Karpas-422 (cell line): ENCODE data around the gene NECTIN1. TPM values are rescaled to one million over a fixed set of nuclear protein-coding genes. Genes with fewer than 3 reads are reported as not detected.

ENCODE experiments used
- DNase-seq: peaks from one replicate; pipeline ENCODE4 v3.0.0-alpha.2; 2015
- H2AFZ ChIP-seq: fragments of 200-600 bp; sonication (generic); 2 replicates; pipeline ENCODE4 v1.6.1; 2014; ENCODE audit warnings: antibody characterized with exemption, low read length, mixed read lengths
- H3K27ac ChIP-seq: fragments of 200-600 bp; sonication (generic); 2 replicates; pipeline ENCODE4 v1.5.1; 2014; ENCODE audit warnings: mild to moderate bottlenecking, low read length, moderate library complexity
- H3K27me3 ChIP-seq: fragments of 200-600 bp; sonication (generic); 2 replicates; pipeline ENCODE4 v1.6.1; 2014; ENCODE audit warnings: low read length, mixed read lengths
- H3K36me3 ChIP-seq: fragments of 200-600 bp; sonication (generic); 2 replicates; pipeline ENCODE4 v1.6.1; 2014; ENCODE audit warnings: low read length, mixed read lengths; ENCODE audit not compliant: insufficient read depth
- H3K4me1 ChIP-seq: fragments of 200-600 bp; sonication (generic); 2 replicates; pipeline ENCODE4 v1.6.1; 2014; ENCODE audit warnings: mild to moderate bottlenecking, low read length, mixed read lengths
- H3K4me2 ChIP-seq: fragments of 200-600 bp; sonication (generic); 2 replicates; pipeline ENCODE4 v1.6.1; 2014; ENCODE audit warnings: low read length, low read depth, mild to moderate bottlenecking; ENCODE audit not compliant: poor library complexity, severe bottlenecking
- H3K4me3 ChIP-seq: fragments of 200-600 bp; sonication (generic); 2 replicates; pipeline ENCODE4 v1.5.1; 2014; ENCODE audit warnings: mild to moderate bottlenecking, antibody characterized with exemption, low read length, mixed read lengths
- H3K79me2 ChIP-seq: fragments of 200-600 bp; sonication (generic); 2 replicates; pipeline ENCODE4 v1.6.1; 2014; ENCODE audit warnings: mild to moderate bottlenecking, low read length, mixed read lengths
- H3K9ac ChIP-seq: fragments of 200-600 bp; sonication (generic); 2 replicates; pipeline ENCODE4 v1.6.0; 2014; ENCODE audit warnings: low read length
- H3K9me2 ChIP-seq: fragments of 200-600 bp; sonication (generic), shearing (Covaris generic); replicated peaks from 2 replicates; pipeline ENCODE4 v1.6.0; 2014; ENCODE audit warnings: mild to moderate bottlenecking, low read length, moderate library complexity; ENCODE audit not compliant: insufficient read depth
- H3K9me3 ChIP-seq: fragments of 300-700, 200-600 bp; sonication (generic); 2 replicates; pipeline ENCODE4 v1.6.1; 2014; ENCODE audit warnings: low read length, mixed read lengths
- H4K20me1 ChIP-seq: fragments of 200-600 bp; sonication (generic); 2 replicates; pipeline ENCODE4 v1.6.1; 2014; ENCODE audit warnings: mild to moderate bottlenecking, antibody characterized with exemption, low read length, low read depth; ENCODE audit not compliant: insufficient read depth
- total RNA-seq: library from RNA; depleted of rRNA; stranded (reverse); fragments of >200 nt; shearing (Covaris generic); gene quantifications from 2 replicates; pipeline ENCODE4 v1.2.3, GENCODE V29; 2014; ENCODE audit warnings: low replicate concordance

The NECTIN1 gene
- total RNA-seq, 1 experiment from 2014 or later = not detected

DNA sequence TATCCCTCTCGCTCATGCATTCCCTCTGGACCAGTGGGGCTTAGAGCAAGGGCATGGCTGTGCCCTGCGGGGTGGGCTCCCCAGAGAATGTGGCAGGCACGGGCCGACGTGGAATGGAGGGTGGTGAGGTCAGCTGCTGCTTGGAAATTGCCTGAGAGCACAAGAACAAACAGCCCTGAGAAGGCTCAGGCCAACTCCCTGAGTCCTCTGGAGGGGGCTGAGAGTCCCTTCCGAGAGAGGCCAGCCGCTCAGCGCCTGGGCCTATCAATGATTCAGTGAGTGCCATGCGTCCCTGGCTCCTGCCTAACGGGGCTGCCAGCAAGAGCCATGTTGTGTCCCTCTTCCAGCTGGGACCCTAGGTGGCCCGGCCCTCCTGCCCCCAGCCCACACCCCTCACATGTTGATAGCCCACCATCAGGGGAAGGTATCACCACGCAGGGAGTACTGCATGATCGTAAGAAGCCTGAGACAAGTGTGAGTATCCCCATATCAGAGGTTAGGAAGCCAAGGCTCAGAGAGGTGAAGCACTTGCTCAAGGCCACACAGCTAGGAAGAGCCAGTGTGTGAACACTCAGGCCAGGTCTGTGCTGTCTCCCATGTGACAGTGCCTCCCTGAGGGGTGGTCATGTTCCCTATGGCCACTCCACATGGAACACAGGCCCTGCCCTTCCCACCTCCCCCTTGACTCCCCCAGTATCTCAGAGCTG lies 55.8 kb downstream of the NECTIN1 start:
- Histone ChIP-seq H4K20me1 (no peaks in the 10 kb centered on the region), H3K9me3 (no peaks in the 10 kb centered on the region), H3K9ac (no peak overlapping the region), H3K27ac (no peak overlapping the region), H3K4me2 (peak overlapping the region; percentile 35), H3K79me2 (no peaks in the 10 kb centered on the region), H2AFZ (no peak overlapping the region), H3K4me1 (peaks cover 16% of the 10 kb centered on the region), H3K4me3 (peak overlapping the region; percentile 22; the same call in 1 of the 2 replicates), H3K9me2 (no peaks in the 10 kb centered on the region), H3K36me3 (no peaks in the 10 kb centered on the region), H3K27me3 (no peaks in the 10 kb centered on the region)
- DNase-seq = no peak

DNA sequence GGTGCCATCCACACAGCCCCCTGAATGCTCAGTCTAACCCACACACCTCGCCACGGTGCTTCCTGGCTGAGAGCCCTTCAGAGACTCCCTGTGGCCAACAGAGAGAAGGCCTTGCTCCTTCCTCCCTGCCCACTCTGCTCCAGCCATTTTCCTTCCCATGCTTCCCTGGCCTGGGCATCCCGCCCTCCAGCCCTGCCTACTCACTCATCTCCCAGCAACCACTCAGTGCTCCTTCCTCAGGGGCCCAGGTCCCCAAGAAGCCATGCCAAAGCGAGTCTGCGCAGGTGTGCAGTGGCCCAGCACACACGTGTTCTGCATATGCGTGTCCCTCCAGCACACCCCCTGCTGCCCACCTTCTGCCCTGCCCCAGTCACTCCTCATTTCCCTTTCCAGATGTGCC lies 56.4 kb downstream of the NECTIN1 start:
- no peaks in the 10 kb centered on the region for H3K79me2 ChIP-seq
- no peaks in the 10 kb centered on the region for H3K9me2 ChIP-seq
- no peak overlapping the region for H2AFZ ChIP-seq
- H3K4me3 ChIP-seq = no peak overlapping the region
- H3K27me3 ChIP-seq = no peaks in the 10 kb centered on the region
- no peak overlapping the region for H3K4me2 ChIP-seq
- no peaks in the 10 kb centered on the region for H3K36me3 ChIP-seq
- no peaks in the 10 kb centered on the region for H4K20me1 ChIP-seq
- H3K9me3 ChIP-seq = no peaks in the 10 kb centered on the region
- DNase-seq = no peak
- H3K9ac ChIP-seq = no peak overlapping the region
- no peak overlapping the region for H3K27ac ChIP-seq
- H3K4me1 ChIP-seq = peaks cover 16% of the 10 kb centered on the region

DNA sequence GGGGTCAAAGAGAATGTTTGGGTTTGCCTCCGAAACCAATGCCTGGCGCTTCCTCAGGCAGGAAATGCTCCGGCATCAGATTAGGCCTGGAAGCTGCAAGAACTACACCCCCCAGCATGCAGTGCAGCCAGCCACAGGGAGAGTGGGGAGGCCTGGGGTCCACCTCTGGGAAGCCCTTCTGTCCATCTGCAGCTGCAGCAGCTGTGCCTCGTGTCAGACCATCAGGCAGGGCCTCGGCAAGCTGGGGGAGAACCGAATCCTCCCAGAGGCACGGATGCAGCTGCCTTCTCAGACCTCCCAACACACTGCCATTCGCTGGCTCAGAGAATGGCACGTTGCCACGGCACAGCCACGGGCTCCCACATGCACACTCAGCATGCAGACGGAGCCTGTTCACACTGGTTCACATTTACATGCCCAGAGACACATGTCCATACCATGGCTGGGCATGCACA lies 57.4 kb downstream of the NECTIN1 start:
- H3K4me3 ChIP-seq = no peak overlapping the region

DNA sequence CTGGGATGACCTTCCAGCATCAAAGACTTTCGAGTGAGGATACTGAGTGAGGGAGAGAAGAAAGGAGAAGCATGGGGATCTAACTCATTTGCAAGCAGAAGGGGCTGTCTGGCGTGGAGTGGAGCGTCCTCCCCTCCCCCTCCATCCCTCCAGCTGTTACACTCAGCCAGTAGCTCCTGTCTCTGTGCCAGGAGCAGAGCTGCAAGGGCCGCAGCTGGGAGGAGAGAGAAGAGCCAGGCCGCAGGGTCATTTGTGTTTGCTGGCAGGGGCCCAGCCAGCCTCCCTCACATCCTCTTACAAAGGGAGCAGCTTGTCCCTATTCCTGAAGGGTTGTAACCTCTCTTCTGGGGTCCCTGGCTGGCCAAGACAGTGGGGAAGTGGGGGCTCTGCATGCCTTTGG lies 57.9 kb downstream of the NECTIN1 start:
- H3K4me3 ChIP-seq = no peak overlapping the region
- DNase-seq = no peak
- H3K79me2 ChIP-seq = no peaks in the 10 kb centered on the region
- H3K4me2 ChIP-seq = no peak overlapping the region
- H2AFZ ChIP-seq = no peak overlapping the region
- no peaks in the 10 kb centered on the region for H4K20me1 ChIP-seq
- H3K36me3 ChIP-seq = no peaks in the 10 kb centered on the region
- no peaks in the 10 kb centered on the region for H3K27me3 ChIP-seq
- no peak overlapping the region for H3K27ac ChIP-seq
- peaks cover 16% of the 10 kb centered on the region for H3K4me1 ChIP-seq
- no peaks in the 10 kb centered on the region for H3K9me2 ChIP-seq
- H3K9ac ChIP-seq = no peak overlapping the region
- no peaks in the 10 kb centered on the region for H3K9me3 ChIP-seq

More for the DNA sequence above, 57.4 kb downstream of the NECTIN1 start:
- Histone ChIP-seq H2AFZ (no peak overlapping the region), H3K27me3 (no peaks in the 10 kb centered on the region), H3K9me3 (no peaks in the 10 kb centered on the region), H3K36me3 (no peaks in the 10 kb centered on the region), H3K27ac (no peak overlapping the region), H3K79me2 (no peaks in the 10 kb centered on the region), H3K4me2 (no peak overlapping the region), H3K9me2 (no peaks in the 10 kb centered on the region), H3K9ac (no peak overlapping the region), H3K4me1 (peaks cover 16% of the 10 kb centered on the region), H4K20me1 (no peaks in the 10 kb centered on the region)
- DNase-seq = no peak

DNA sequence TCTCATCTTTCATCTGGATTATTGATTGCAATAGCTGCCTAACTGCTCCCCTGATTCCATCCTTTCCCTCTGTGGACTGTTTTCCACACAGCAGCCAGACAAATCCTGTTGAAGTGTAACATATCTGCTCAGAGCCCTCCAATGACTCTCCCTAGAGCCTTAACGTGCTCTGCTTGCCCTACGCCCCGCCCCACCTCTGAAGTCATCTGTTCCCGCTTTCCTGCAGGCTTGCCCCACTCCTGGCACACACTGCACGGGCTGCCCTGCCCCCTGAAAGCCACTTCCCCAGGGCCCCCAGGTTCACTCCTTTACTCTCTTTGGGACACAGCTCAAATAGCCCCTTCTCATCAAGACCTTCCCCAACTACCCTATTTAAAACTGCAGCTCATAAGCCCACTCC lies 59.5 kb downstream of the NECTIN1 start:
- H3K9ac ChIP-seq = no peak overlapping the region
- peaks cover 14% of the 10 kb centered on the region for H3K4me1 ChIP-seq
- no peaks in the 10 kb centered on the region for H3K9me3 ChIP-seq
- H3K4me3 ChIP-seq = no peak overlapping the region
- H3K36me3 ChIP-seq = no peaks in the 10 kb centered on the region
- no peaks in the 10 kb centered on the region for H4K20me1 ChIP-seq
- no peaks in the 10 kb centered on the region for H3K9me2 ChIP-seq
- no peaks in the 10 kb centered on the region for H3K79me2 ChIP-seq
- no peak overlapping the region for H2AFZ ChIP-seq
- H3K4me2 ChIP-seq = no peak overlapping the region
- DNase-seq = no peak
- H3K27me3 ChIP-seq = no peaks in the 10 kb centered on the region
- no peak overlapping the region for H3K27ac ChIP-seq

DNA sequence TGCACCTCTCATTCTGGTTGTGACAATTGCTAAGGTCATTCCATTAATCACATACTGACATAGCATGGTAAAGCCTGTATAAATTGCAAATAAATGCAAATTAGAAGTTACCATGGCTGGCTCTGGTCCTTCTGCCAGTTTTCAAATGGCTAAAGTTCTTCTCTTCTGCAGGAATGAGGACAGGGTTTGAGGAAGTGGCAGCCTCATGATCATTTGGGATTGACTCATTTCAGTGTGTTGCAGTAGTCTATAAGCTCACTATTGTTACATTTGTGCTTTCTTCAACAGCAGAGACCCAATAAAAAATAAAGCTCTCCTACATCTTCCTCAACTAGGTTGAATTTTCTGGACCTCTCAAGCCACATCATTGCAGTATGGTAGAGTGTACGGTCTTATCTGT lies 60.3 kb downstream of the NECTIN1 start:
- Histone ChIP-seq H3K79me2 (no peaks in the 10 kb centered on the region), H3K9me2 (no peaks in the 10 kb centered on the region), H4K20me1 (no peaks in the 10 kb centered on the region), H3K4me2 (no peak overlapping the region), H3K4me1 (peaks cover 6% of the 10 kb centered on the region), H2AFZ (no peak overlapping the region), H3K27me3 (no peaks in the 10 kb centered on the region), H3K4me3 (no peak overlapping the region), H3K9ac (no peak overlapping the region), H3K9me3 (no peaks in the 10 kb centered on the region), H3K27ac (no peak overlapping the region), H3K36me3 (no peaks in the 10 kb centered on the region)
- no peak for DNase-seq

DNA sequence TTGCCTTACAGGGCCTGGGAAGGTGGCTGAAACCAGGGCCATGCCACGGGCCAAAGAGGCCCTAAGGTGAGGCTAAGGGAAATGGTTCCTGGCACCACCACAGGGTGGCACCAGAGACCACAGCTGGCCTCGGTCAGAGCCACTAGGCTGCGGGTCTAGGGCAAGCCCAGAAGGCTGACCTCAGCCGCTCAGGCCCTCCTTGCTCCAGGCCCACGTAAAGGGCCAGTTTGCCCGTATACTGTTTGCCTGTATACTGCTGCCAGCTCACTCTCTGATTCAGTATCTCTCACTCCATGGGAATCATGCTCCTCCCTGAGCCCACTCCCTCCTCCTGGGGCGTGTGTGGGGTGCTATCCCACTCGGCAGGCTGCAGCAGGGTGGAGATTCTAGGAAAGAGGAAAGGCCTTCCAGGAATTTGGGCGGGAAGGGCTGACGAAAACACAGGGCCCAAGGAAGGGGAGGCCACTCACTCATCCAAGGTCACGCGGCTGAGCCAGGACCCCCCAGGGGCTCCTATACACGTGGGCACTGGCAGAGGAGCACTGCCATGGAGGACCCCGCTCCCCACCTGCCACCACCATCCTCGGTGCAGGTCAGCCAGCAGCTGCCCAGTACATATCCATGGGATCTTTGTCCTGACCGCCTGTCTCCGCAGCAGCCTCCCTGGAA lies 62.4 kb downstream of the NECTIN1 start:
- Histone ChIP-seq H3K27ac (no peak overlapping the region), H3K4me1 (no peaks in the 10 kb centered on the region), H2AFZ (no peak overlapping the region), H3K4me2 (no peak overlapping the region), H3K27me3 (no peaks in the 10 kb centered on the region), H3K36me3 (no peaks in the 10 kb centered on the region), H3K9ac (no peak overlapping the region), H3K79me2 (no peaks in the 10 kb centered on the region), H3K9me3 (no peaks in the 10 kb centered on the region), H3K9me2 (no peaks in the 10 kb centered on the region), H3K4me3 (no peak overlapping the region), H4K20me1 (no peaks in the 10 kb centered on the region)
- peak; percentile 74 for DNase-seq

DNA sequence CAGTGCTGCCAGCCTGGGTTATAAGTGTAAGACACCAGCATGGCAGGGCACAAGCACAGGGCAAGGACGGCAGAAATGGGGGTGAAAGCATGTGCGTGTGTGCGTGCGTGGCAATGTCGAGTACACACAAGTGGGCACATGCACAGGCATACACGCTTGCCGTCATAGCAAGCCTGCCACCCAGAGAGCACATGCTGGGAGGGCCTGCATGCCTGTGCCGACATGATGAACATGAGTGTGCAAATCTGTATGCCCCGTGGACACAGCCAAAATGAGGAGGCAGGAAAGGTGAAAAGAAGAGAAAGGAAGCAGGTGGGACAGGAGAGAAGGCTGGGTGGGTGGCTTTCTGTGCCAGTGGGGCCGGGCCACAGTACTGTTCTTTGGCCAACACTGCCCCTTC lies 62.9 kb downstream of the NECTIN1 start:
- no peak overlapping the region for H3K4me2 ChIP-seq
- no peaks in the 10 kb centered on the region for H3K9me2 ChIP-seq
- no peak overlapping the region for H3K9ac ChIP-seq
- no peaks in the 10 kb centered on the region for H4K20me1 ChIP-seq
- H3K79me2 ChIP-seq = no peaks in the 10 kb centered on the region
- no peak overlapping the region for H3K27ac ChIP-seq
- no peak overlapping the region for H2AFZ ChIP-seq
- no peaks in the 10 kb centered on the region for H3K9me3 ChIP-seq
- H3K27me3 ChIP-seq = no peaks in the 10 kb centered on the region
- no peaks in the 10 kb centered on the region for H3K4me1 ChIP-seq
- H3K36me3 ChIP-seq = no peaks in the 10 kb centered on the region
- no peak overlapping the region for H3K4me3 ChIP-seq
- DNase-seq = no peak
